Measurements from ENCODE around the gene FAF1. TPM values are rescaled to one million over a fixed set of nuclear protein-coding genes. Genes with fewer than 3 reads are reported as not detected.
A peak's percentile ranks its signal among the peaks of the same experiment; 100 is the strongest.

The FAF1 gene
- total RNA-seq, 1 experiment from 2014 or later: 109 TPM

- ChIA-PET CTCF (no interaction called here), POLR2A (ENCODE audit: low non-redundant PET) (no interaction called here)
- DNase-seq (ENCODE audit: low spot score): no peak
- no peak overlapping the region for H3K4me3 ChIP-seq (ENCODE audit: low read depth, low read length, poor library complexity, severe bottlenecking)
- no peaks in the 10 kb centered on the region for H3K27me3 ChIP-seq (replicated peaks; ENCODE audit: insufficient read depth, low read depth, low read length, poor library complexity)
- no TSS peak for BruUV-seq (replicated peaks)
- intact Hi-C loops (cut with micrococcal nuclease; ENCODE audit: unreplicated experiment): no loop called here
- H3K9me3 ChIP-seq (ENCODE audit: low read depth, low read length, poor library complexity, severe bottlenecking): no peaks in the 10 kb centered on the region
- TF ChIP-seq CTCF (conservative IDR thresholded peaks at IDR 0.05; ENCODE audit: low read depth, low read length): no peak
- TF ChIP-seq EZH2 (IDR thresholded peaks at IDR 0.05; ENCODE audit: borderline replicate concordance, low read depth, low read length, poor library complexity, severe bottlenecking): no peak
- no peak overlapping the region for H3K27ac ChIP-seq (ENCODE audit: low read depth, low read length, poor library complexity, severe bottlenecking)
- H3K4me1 ChIP-seq (ENCODE audit: insufficient read depth, low read length, poor library complexity, severe bottlenecking): no peaks in the 10 kb centered on the region
- no peaks in the 10 kb centered on the region for H3K36me3 ChIP-seq (ENCODE audit: insufficient read depth, low read length, poor library complexity, severe bottlenecking)
Observed at GRCh38 chr1:50631161-50631560, 328.9 kb downstream of the FAF1 start.

GRCh38 chr1:50622259-50622658 is 337.8 kb downstream of the FAF1 start:
- no peak overlapping the region for H3K27ac ChIP-seq (ENCODE audit: low read depth, low read length, poor library complexity, severe bottlenecking)
- no peaks in the 10 kb centered on the region for H3K27me3 ChIP-seq (replicated peaks; ENCODE audit: insufficient read depth, low read depth, low read length, poor library complexity)
- H3K4me1 ChIP-seq (ENCODE audit: insufficient read depth, low read length, poor library complexity, severe bottlenecking): no peaks in the 10 kb centered on the region
- no peaks in the 10 kb centered on the region for H3K9me3 ChIP-seq (ENCODE audit: low read depth, low read length, poor library complexity, severe bottlenecking)
- CTCF ChIA-PET: interaction anchor here (0.6 kb wide), 1 partner anchor 36 kb away, joined by 3 read pairs; no protein-coding TSS in a partner anchor
- BruUV-seq (replicated peaks): no TSS peak
- H3K4me3 ChIP-seq (ENCODE audit: low read depth, low read length, poor library complexity, severe bottlenecking): no peak overlapping the region
- POLR2A ChIA-PET (ENCODE audit: low non-redundant PET): no interaction called here
- no peaks in the 10 kb centered on the region for H3K36me3 ChIP-seq (ENCODE audit: insufficient read depth, low read length, poor library complexity, severe bottlenecking)
- intact Hi-C loops (cut with micrococcal nuclease; ENCODE audit: unreplicated experiment): no loop called here
- no peak for DNase-seq (ENCODE audit: low spot score)
- no peak for TF ChIP-seq CTCF (conservative IDR thresholded peaks at IDR 0.05; ENCODE audit: low read depth, low read length)
- TF ChIP-seq EZH2 (IDR thresholded peaks at IDR 0.05; ENCODE audit: borderline replicate concordance, low read depth, low read length, poor library complexity, severe bottlenecking): no peak

- no peak overlapping the region for H3K4me3 ChIP-seq (ENCODE audit: low read depth, low read length, poor library complexity, severe bottlenecking)
- no peak for DNase-seq (ENCODE audit: low spot score)
- H3K27me3 ChIP-seq (replicated peaks; ENCODE audit: insufficient read depth, low read depth, low read length, poor library complexity): no peaks in the 10 kb centered on the region
- POLR2A ChIA-PET (ENCODE audit: low non-redundant PET): interaction anchor here (0.9 kb wide), 1 partner anchor 84 kb away, joined by 4 read pairs; no protein-coding TSS in a partner anchor
- no TSS peak for BruUV-seq (replicated peaks)
- intact Hi-C loops (cut with micrococcal nuclease; ENCODE audit: unreplicated experiment): no loop called here
- TF ChIP-seq CTCF (conservative IDR thresholded peaks at IDR 0.05; ENCODE audit: low read depth, low read length) (peak; percentile 59), EZH2 (IDR thresholded peaks at IDR 0.05; ENCODE audit: borderline replicate concordance, low read depth, low read length, poor library complexity, severe bottlenecking) (no peak)
- no peaks in the 10 kb centered on the region for H3K36me3 ChIP-seq (ENCODE audit: insufficient read depth, low read length, poor library complexity, severe bottlenecking)
- no peaks in the 10 kb centered on the region for H3K4me1 ChIP-seq (ENCODE audit: insufficient read depth, low read length, poor library complexity, severe bottlenecking)
- H3K9me3 ChIP-seq (ENCODE audit: low read depth, low read length, poor library complexity, severe bottlenecking): no peaks in the 10 kb centered on the region
- H3K27ac ChIP-seq (ENCODE audit: low read depth, low read length, poor library complexity, severe bottlenecking): no peak overlapping the region
- CTCF ChIA-PET: interaction anchor here (0.6 to 1.3 kb wide), 2 partner anchors 83 to 208 kb away, joined by 3 to 9 read pairs; no protein-coding TSS in a partner anchor
Observed at GRCh38 chr1:50620680-50621329, 339.3 kb downstream of the FAF1 start.
